HG02571 (cell line): ENCODE measurements around the gene SAP30.

Experiments
- ATAC-seq: cut with Tn5 transposase; IDR thresholded peaks from one replicate; pipeline ENCODE4 v1.9.1; 2021; ENCODE audit warnings: mild to moderate bottlenecking, moderate library complexity; ENCODE audit not compliant: unreplicated experiment

The SAP30 gene

DNA sequence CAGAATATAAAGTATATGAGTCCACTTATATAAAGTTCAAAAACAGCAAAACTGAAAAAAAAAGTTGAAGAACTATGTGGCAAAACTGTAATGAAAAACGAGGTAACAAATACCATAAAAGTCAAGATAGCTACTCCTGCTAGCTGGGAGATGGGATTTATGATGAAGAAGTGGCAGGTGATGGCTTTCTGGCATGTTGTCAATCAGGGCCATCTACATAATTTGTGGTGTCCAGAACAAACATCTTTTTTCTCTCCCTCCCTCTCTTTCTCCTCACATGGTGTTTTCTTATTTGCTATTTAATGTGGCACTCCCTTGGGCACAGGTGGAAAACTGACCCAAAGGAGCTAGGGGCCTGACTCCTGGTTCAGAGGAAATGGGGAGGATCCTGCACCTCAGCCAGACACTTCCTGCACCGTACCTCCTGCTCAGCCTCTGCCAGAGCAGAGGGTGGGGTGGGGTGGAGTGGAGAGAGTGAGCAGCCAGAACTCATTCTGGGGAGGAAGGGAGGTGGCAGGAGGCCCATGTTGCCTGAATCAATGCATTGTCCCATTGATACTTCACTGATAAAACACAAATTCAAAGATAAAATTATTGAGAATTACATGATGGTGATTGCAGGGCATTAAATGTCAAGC is 5.3 kb upstream of the SAP30 start:
- ATAC-seq: no peak

DNA sequence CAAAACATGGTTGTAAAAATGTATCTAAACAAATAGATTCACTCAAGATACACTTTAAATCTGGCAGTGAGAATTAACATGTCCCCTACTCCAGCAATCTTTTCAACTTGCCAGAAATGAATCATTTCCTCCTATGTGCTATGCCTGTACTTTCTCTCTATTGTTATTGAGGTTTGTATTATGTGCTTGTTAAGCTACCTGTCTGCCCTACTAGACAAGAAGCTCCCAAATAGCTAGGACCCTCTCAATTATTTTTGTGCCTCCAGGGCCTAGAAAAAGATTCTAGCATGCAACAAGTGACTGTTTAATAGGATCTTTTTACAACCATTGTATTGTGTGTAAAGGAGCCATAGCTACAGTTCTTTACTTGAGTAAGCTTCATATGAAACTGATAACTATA is 3.5 kb upstream of the SAP30 start:
- no peak for ATAC-seq

DNA sequence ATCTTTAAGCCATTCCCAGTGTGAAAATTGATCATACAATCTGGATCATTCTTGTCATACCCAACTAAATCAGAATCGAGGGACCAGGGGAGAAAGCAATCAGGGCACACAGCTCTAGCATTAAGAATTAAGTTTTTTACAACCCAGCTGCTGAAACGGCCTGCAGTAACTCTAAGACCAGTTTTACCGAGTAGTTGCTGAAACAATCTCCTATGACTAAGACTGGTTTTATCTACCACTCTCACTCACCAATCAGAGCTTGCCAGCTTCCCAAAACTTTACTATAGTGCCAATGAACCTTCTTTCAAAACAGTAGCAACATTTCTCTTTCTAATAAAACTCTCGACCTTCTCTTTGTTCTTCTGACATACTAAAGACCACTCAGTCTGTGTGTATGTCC is 2.8 kb upstream of the SAP30 start:
- no peak for ATAC-seq

DNA sequence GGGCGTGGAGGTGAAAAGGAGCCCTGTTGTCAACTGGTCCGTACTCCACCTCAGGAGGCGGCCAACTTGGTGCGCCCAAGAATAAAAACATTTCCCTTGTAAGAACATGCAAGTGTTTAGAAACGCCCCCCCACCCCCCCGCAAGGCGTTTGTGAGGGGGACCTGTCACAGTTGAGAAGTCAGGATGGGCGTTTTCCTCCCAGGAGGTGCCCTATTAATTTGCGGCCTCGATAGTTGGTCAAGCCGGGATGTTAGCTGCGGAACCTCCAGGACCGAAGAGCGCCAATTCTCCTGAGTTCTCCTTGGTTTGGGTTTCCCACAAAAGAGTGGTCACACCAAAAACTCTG is 651 bp upstream of the SAP30 start:
- ATAC-seq: peak; percentile 2

DNA sequence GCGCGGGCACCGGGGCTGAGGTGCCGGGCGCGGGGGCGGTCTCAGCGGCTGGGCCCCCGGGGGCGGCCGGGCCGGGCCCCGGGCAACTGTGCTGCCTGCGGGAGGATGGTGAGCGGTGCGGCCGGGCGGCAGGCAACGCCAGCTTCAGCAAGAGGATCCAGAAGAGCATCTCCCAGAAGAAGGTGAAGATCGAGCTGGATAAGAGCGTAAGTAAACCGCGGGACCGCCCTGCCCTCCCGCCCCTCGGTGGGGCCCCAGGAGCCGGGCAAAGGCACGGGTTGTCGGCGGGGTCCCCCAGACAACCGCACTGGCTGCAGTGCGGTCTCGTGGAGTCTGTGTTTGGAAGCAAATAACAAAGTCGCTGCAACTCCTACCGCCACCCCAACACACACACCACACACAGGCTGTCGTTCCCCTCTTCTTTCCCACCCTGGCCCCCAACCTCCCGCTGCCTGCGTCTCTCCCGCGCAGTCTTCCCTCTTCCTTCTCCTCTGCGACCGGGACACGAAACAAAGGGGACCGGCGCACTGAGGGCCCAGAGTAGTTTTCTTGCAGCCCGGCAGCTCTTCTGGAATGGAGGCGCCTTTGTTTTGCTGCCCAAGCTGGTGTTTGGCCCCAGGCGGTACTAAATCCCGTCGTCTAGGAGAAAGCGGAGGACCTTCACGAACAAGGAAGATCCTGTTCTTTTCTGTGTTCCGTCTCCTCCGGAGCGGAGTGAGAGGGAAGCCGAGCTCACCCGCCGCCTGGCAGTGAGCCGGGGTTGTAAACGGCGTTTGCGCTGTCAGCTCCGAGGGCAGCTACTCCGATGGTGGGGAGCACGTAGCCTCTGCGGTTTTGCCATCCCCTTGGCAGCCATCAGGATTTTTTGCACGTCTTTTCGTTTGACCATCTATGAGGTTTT is 788 bp downstream of the SAP30 start:
- peak; percentile 23 for ATAC-seq

DNA sequence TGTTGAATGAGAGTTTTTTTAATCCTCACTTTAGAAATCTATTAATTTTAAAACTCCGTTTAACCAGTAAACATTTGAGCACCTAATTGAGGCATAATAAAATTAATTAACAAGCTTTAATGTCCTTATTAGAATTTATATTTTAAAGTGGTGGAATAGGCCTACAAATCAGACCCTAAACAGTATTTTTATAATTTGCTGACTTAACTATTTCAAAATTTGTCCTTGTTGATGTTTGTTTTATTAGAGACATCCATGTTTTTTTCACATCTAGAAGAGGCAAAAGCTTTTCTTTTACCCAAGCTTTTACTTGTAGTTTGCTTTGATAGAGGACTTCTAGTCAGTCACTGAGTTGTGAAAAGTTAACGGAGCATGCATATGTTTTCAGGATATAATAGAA is 3.8 kb downstream of the SAP30 start:
- ATAC-seq: no peak

DNA sequence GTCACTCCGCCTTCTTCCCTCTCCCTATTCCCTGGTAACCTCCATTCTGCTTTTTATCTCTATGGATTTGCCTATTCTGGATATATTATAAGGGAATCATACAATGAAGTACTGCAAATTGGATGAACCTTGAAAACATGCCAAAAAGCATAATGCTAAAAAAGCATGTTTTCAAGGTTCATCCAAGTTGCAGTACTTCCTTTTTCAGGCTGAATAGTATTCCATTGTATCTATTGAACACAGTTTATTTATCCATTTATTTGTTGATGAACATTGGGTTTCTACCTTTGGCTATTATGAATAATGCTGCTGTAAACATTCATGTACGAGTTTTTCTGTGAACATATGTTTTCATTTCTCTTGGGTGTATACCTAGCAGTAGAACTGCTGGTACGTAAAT is 9.2 kb downstream of the SAP30 start:
- no peak for ATAC-seq

DNA sequence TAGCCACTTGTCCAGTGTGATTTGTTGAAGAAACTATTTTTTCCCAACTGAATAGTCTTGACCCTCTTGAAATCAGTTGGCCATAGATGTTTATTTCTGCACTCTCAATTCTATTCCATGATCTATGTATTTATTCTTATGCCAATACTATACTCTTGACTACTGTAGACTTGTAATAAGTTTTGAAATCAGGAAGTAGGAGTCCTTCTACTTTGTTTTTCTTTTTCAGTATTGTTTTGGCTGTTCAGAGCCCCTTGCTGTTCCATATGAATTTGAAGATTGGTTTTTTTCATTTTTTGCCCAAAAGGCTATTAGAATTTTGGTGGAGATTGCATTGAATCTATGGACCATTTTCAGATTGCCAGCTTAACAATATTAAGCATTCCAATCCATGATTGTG is 10.2 kb downstream of the SAP30 start:
- no peak for ATAC-seq

DNA sequence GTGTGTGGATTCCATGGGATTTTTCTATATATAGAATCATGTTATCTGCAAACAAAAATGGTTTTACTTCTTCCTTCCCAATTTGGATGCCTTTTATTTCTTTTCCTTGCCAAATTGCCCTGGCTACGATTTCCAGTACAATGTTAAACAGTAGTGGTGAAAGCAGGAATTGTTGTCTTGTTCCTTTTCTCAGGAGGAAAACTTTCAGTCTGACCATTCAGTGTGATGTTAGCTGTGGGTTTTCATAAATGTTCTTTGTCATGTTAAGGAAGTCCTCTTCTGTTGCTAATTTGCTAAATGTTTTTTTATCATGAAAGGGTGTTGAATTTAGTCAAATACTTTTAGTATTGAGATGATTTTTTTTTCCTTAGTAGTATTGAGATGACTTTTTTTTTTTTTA is 10.9 kb downstream of the SAP30 start:
- ATAC-seq: no peak

DNA sequence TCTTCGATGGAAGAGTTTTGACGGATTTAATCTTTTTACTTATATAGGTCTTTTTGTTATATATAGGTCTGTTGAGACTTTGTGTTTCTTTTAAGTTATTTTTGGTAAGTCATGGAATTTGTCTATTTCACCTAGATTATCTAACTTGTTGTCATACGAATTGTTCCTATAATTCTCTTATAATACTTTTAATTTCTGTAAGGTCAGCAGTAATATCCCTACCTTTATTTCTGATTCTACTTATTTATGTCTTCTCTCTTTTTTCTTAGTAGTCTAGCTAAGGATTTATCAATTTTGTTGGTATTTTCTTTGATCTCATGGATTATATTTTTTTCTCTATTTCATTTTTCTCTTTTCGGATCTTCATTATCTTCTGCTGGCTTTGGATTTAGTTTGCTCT is 11.6 kb downstream of the SAP30 start:
- ATAC-seq: no peak

DNA sequence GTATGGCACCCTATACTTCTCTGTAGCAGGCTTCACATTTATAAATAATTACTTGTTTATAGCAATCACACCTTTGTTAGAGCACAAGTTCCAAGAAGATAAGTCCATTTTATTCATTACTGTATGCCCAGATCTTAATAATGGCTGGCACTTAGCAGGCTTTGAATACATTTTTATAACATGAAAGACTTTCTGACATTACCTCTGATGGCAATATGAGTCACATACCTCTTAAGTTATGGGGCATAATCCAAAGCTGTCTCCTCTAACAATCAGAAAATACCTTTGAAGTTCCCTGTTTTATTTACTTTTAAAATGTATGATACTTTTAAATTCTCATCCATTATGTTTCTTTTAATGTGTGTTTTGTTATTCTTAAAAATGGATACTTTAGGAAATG is 16.0 kb downstream of the SAP30 start:
- no peak for ATAC-seq

DNA sequence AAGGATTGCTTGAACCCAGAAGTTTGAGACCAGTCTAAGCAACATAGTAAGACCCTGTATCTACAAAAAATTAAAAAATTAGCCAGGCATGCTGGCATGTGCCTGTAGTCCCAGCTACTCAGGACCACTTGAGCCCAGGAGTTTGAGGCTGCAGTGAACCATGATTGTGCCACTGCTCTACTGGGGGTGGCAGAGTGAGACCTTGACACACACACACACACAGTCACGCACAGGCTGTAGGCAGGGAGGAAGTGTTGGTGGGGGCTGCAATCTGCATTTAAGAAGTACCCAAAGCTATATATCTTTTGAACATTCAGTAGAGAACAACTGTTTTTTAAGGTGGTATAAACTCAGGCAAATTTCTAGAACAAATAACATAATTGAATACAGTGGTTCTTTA is 20.9 kb downstream of the SAP30 start:
- no peak for ATAC-seq

DNA sequence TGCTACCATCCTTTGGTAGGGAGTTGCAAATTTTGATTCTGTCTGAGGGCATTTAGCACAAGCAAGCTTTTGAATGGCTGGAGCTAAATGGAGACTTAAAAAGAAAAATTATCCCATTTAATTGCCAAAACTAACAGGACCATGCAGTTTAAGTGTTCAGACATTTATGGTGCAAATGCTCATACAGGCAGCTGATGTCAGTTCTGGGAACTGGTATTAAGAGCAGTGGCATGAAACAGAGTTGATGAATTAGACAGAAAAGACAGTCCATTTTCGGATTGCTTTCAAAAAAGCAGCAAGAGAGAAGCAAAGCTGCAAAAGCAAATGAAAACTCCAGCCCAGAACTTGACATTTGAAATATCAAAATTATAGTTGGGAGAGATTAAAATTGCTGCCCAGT is 26.9 kb downstream of the SAP30 start:
- no peak for ATAC-seq

DNA sequence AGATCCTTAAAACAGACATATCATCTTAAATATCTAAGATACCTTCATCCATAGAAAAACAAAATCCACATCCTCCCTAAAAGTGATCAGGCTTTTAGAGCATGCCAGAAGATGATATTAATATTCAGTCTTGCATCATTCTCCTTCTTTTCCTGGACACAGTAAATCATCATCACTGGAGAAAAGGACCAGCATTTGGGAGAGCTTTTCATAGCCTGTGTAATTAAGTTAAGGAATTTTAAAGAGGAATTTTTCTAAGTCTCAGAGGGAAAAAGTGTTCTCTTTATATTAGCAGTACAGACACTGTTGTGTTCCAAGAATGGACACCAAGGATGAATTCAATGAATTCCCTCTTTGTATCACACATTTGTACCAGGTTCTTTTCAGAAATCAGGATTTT is 27.5 kb downstream of the SAP30 start:
- ATAC-seq: no peak

DNA sequence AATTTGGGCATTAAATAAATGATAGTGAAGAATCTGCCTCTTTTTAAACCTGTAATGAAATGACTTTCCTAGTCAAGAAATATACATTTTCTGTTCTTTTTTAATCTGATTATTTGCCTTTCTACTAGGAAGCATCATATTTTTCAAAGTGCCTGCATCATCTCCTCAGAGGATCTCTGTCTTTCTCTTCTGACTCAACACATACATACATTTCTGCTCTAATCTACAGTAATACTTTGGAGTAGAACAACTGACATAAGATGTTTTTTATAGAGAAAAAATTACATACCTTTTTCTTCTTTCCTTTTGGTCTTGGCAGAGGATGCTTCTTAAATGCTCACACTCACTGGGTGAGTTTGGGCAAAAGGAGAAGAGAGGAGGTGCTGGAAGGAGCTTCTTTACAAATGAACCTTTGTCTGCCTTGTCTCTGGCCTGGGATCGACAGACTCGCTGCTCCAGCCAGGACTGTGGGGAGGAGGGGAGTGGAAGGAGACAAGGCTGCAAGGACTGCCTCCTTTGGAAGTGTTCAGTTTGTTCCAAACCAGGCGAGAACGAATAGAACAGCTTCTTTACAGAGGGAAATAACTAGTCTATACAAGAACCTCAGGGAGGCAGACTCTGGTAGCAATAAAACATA is 28.1 kb downstream of the SAP30 start, which contains the start of gene SCRG1:
Gene SCRG1, minus strand, starts transcription at position 338 of the 637 bp plus-strand sequence. CDS start 7,702 bp downstream, outside the sequence.
- no peak for ATAC-seq

DNA sequence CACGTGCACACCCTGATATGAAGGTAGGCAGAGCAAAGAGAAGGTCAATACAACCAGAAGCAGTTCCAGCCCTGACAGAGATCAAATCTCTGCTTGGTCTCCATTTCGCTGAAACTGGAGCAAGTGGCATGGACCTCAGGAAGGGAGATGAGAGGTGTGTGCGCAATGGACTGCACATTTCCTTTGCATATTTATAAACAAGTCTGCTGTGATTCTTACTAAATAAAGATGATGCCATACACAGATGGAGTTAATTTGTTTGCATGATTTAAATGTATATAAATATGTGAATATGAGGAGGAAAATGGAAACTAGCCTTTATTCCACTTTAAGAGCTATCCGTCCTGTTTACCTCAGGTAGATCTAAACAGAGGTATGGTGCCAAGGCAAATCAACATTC is 30.3 kb downstream of the SAP30 start:
- ATAC-seq: no peak

DNA sequence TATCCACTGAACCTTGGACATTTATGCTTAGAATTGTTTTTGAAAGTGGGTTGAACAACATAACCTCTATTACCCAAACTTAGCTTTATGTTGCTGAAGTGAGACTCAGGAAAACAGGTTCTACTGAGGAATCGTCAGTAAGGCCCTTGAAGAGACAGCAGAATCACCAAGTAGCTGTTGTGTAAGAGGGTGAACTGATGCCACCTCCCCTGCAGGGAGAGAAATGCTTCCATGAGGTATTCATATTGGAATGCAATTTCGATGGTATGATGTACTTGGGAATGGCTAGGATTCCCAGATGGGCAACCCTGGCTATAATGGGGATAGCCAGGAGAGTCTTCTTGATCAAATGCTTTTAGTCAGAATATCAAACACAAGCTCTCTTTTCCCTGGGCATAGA is 32.3 kb downstream of the SAP30 start:
- ATAC-seq: no peak

DNA sequence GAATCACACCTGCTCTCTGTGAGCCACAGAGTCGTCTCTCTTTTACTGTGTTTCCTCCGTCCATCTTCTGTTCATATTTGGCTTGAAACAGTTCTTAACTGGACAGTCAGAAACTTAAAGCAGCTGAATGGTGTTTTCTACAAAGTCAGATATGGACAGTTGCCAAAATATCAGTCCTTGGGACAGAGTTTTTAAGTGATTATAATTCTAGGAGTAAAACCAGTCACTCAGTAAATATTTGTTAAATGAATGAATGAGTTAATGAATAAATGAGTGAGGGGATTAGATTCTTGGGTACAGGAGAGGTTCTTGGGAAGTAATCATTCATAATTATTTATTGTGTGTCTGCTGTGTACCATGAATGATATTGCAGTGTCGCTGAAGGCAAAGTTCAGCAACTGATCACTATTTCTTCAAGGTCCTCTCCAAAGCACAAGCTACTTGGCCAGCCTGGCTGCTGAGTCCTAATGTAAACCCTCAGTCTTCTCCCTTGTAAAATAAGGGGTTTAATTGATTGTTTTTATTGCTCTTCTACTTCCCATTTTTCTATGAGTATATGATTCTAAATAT is 33.6 kb downstream of the SAP30 start:
- ATAC-seq: no peak

DNA sequence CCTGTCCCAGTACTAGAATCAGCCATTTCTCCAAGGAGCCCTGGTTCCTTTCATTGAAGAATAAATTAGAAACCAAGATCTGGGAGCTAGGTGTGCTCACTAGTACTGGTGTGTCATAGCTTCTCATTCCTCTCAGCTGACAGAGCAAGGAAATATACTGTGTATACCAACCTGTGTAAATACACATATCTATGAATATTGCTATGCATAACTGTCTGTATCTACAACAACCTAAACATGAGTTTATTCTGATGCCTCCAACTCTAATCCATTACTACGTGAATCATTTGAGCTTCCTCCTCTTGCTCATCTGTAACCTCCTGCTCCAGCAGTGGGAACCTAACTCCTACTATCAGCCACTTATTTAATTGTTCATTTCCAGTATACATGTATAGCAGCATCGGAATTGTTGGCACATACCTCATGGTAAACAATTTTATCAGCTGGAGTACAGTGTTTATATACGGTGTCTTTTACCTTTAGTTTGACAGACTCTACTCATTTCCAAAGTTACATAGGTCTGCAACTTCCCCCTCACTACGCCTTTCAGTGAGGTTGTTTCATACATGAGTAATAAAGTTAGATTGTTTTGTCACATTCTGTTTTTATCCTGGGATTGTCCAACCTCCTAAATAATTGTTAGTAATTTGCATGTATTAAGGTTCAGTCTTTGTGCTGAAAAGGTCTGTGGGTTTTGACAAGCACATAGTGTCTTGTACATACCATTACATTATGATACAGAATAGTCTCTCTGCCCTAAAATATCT is 35.3 kb downstream of the SAP30 start:
- peak; percentile 61 for ATAC-seq

DNA sequence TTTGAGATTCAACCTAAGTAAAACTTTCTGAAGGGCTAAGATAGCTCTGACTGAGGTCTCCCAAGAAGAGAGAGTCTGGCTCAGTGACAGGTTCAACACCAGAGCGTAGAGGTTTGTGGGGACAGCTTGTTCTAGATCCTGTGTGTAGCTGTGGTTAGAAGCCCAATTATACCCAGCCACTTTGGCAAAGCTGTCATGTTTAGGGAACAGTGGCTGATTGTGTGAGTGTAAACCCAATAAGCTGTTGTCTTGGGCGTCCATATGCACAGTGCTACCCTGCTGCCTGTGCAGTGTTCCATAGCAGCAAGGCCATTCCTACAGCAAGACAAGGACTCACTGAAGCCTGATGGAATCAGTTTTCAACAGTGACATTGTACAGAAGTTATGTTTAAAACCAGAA is 39.3 kb downstream of the SAP30 start:
- no peak for ATAC-seq

DNA sequence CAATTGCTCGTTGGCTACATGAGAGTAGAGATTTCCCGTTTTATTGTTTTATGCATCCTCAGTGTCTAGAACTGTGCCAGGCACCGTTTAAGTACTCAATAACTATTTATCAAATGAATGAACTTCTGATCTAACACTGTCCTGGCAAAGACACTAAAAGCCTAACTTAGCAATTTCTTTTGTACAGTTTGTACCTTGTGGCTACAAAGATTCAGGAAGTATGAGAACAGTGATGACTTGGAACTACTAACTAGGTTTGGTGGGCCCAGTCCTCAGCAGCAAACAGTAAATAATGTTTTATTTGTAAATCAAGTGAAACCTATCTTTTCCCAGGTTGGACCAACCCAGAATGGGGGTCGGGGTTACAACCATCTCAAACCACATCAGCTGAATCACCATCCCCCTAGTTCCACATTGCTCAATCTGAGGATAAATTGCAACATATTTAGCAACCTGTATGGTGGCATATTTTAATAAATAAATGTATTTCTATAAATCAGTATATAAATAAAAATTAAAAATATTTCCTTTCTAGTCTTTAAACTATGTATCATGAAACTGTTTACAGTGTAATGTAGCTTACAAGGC is 40.4 kb downstream of the SAP30 start:
- no peak for ATAC-seq
